Endothelial cell of umbilical vein (primary cell): ENCODE data around the gene FGD5. TPM values are rescaled to one million over a fixed set of nuclear protein-coding genes. Genes with fewer than 3 reads are reported as not detected.

ENCODE experiments used
- BruUV-seq: library from RNA; stranded (reverse); fragments of 400-500 nt; replicated peaks from 2 replicates; lab custom pipeline; 2021; lab: Mats Ljungman, UMichigan
- CTCF ChIA-PET: fragments of 300-600, 350-600 bp; sonication (Branson Sonifier 250); formaldehyde crosslinking; loops from one replicate; lab custom pipeline; 2021; ENCODE audit warnings: antibody characterized with exemption, inconsistent platforms; lab: Charles Lee
- POLR2A ChIA-PET: fragments of 300-600, 350-600 bp; sonication (Branson Sonifier 250); formaldehyde crosslinking; loops from one replicate; lab custom pipeline; 2021; ENCODE audit warnings: antibody characterized with exemption, inconsistent platforms; lab: Charles Lee
- DNase-seq: peaks from one replicate; pipeline ENCODE4 v3.0.0-alpha.2; 2011; ENCODE audit warnings: low read depth, low spot score
- FAIRE-seq: peaks from 2 replicates; lab custom pipeline; 2011; peaks lifted over from hg19 to GRCh38; lab: Jason Lieb, UNC
- H2AFZ ChIP-seq: 2 replicates; pipeline ENCODE4 v1.6.0; 2012; ENCODE audit warnings: low read depth, low read length, control low read depth, inconsistent platforms
- H3K27ac ChIP-seq: 2 replicates; pipeline ENCODE4 v1.5.1; 2011; ENCODE audit warnings: low read depth, mild to moderate bottlenecking, control low read depth, low read length, moderate library complexity; ENCODE audit not compliant: insufficient read depth
- H3K27me3 ChIP-seq, 2 experiments: 2 replicates each; pipeline versions ENCODE4 v1.6.0 to v1.6.1; 2011; ENCODE audit warnings: low read length in 2 of 2, mixed read lengths in 1 of 2; ENCODE audit not compliant: control insufficient read depth in 2 of 2, insufficient read depth in 2 of 2
- H3K36me3 ChIP-seq, 2 experiments: 2 replicates in 1 of 2; 3 replicates in 1 of 2; pipeline ENCODE4 v1.5.1; 2011; ENCODE audit warnings: low read length in 2 of 2, mild to moderate bottlenecking in 1 of 2, moderate library complexity in 1 of 2; ENCODE audit not compliant: control insufficient read depth in 2 of 2, insufficient read depth in 2 of 2; ENCODE audit errors: extremely low read depth in 1 of 2
- H3K4me1 ChIP-seq: 3 replicates; pipeline ENCODE4 v1.5.1; 2011; ENCODE audit warnings: mild to moderate bottlenecking, low read length; ENCODE audit not compliant: control insufficient read depth, insufficient read depth; ENCODE audit errors: extremely low read depth
- H3K4me2 ChIP-seq: 2 replicates; pipeline ENCODE4 v1.6.1; 2011; ENCODE audit warnings: low read length, control low read depth, mixed read lengths; ENCODE audit not compliant: insufficient read depth
- H3K4me3 ChIP-seq, 3 experiments: fragments of 200-600 bp in 1 of 3; sonication (generic), shearing (Covaris generic) in 1 of 3; replicated peaks in 1 of 3; 2 replicates each; pipeline ENCODE4 v1.5.1; 2011 to 2016; ENCODE audit warnings: control low read depth in 3 of 3, low read length in 3 of 3, mild to moderate bottlenecking in 2 of 3, inconsistent platforms in 1 of 3, low read depth in 1 of 3, moderate library complexity in 1 of 3; ENCODE audit not compliant: insufficient read depth in 1 of 3
- H3K79me2 ChIP-seq: 2 replicates; pipeline ENCODE4 v1.6.0; 2012; ENCODE audit warnings: low read length, inconsistent platforms; ENCODE audit not compliant: control insufficient read depth, insufficient read depth
- H3K9ac ChIP-seq: replicated peaks from 2 replicates; pipeline ENCODE3; 2011; ENCODE audit warnings: low read length, control low read depth; ENCODE audit not compliant: insufficient read depth; ENCODE audit errors: extremely low read depth
- H3K9me1 ChIP-seq: replicated peaks from 3 replicates; pipeline ENCODE4 v1.6.0; 2011; ENCODE audit warnings: mild to moderate bottlenecking, low read length; ENCODE audit not compliant: control insufficient read depth, insufficient read depth; ENCODE audit errors: extremely low read depth
- H3K9me3 ChIP-seq: replicated peaks from 2 replicates; pipeline ENCODE4 v1.5.1; 2012; ENCODE audit warnings: low read length, inconsistent platforms; ENCODE audit not compliant: control insufficient read depth, insufficient read depth
- H4K20me1 ChIP-seq: replicated peaks from 2 replicates; pipeline ENCODE3; 2011; ENCODE audit warnings: mild to moderate bottlenecking, low read length; ENCODE audit not compliant: control insufficient read depth, insufficient read depth; ENCODE audit errors: extremely low read depth
- CTCF ChIP-seq, 2 donors: IDR thresholded peaks; 1 replicate in 1 of 2; 2 replicates in 1 of 2; pipeline ENCODE4 v1.5.1; 2011; ENCODE audit warnings: low read length in 2 of 2, mild to moderate bottlenecking in 2 of 2, moderate library complexity in 2 of 2, control low read depth in 1 of 2, inconsistent platforms in 1 of 2, low read depth in 1 of 2; ENCODE audit not compliant: insufficient read depth in 1 of 2; ENCODE audit errors: extremely low read depth in 1 of 2
- EZH2 ChIP-seq: IDR thresholded peaks from 2 replicates; pipeline ENCODE4 v1.6.1; 2012; ENCODE audit warnings: borderline replicate concordance, low read depth, mild to moderate bottlenecking, moderate library complexity, low read length, inconsistent platforms; ENCODE audit not compliant: severe bottlenecking
- FOS ChIP-seq: IDR thresholded peaks from 2 replicates; pipeline ENCODE4 v1.6.1; 2011; ENCODE audit warnings: mild to moderate bottlenecking, low read length, moderate library complexity, borderline replicate concordance; ENCODE audit not compliant: insufficient read depth
- GATA2 ChIP-seq: IDR thresholded peaks from 2 replicates; pipeline ENCODE4 v1.7.0; 2011; ENCODE audit warnings: low read depth, mild to moderate bottlenecking, moderate library complexity, mixed read lengths, low read length; ENCODE audit not compliant: insufficient read length, insufficient read depth
- JUN ChIP-seq: IDR thresholded peaks from 2 replicates; pipeline ENCODE4 v1.6.1; 2011; ENCODE audit warnings: borderline replicate concordance, low read depth; ENCODE audit not compliant: insufficient read length, insufficient read depth
- MAX ChIP-seq: IDR thresholded peaks from 2 replicates; pipeline ENCODE4 v1.6.1; 2011; ENCODE audit not compliant: insufficient read depth, insufficient read length
- MYC ChIP-seq: IDR thresholded peaks from one replicate; pipeline ENCODE4 v1.6.1; 2011; ENCODE audit warnings: mild to moderate bottlenecking, low read depth, low read length
- POLR2A ChIP-seq: IDR thresholded peaks from 2 replicates; pipeline ENCODE4 v1.6.1; 2012; ENCODE audit warnings: low read depth, mild to moderate bottlenecking, control low read depth, low read length
- POLR2AphosphoS5 ChIP-seq: IDR thresholded peaks from 2 replicates; pipeline ENCODE4 v1.6.1; 2012; ENCODE audit warnings: low read depth, mild to moderate bottlenecking, control low read depth, low read length, moderate library complexity; ENCODE audit not compliant: insufficient read depth
- dilution Hi-C: fragments of 300-500 bp; cut with MboI; formaldehyde crosslinking; loops from one replicate; pipeline ENCODE4 v1.15.0; 2019; ENCODE audit warnings: low sequenced_read_pairs; ENCODE audit not compliant: extremely low pct_ligation_motif_present
- intact Hi-C: fragments of 100-400 bp; cut with micrococcal nuclease; formaldehyde crosslinking; loops from one replicate; pipeline ENCODE4 v1.10.0; 2022
- polyA plus RNA-seq, 4 experiments: library from polyadenylated mRNA; depleted of rRNA in 3 of 4; stranded (reverse) in 3 of 4; unstranded in 1 of 4; fragments of >200 nt; gene quantifications; 2 replicates each; pipeline versions ENCODE4 v1.2.1 to v1.2.3, GENCODE V29; 2011 to 2012; ENCODE audit warnings: missing spikeins in 1 of 4
- total RNA-seq: library from RNA; stranded (reverse); gene quantifications from 2 replicates; pipeline ENCODE4 v1.2.3, GENCODE V29; 2021

The FGD5 gene
- total and polyA plus RNA-seq, 2 donors (not counting 3 experiments of a cell fraction or from before 2014, with no cell fraction given): 49.6 to 134 TPM

- POLR2A ChIA-PET: no interaction called here
- no peaks in the 10 kb centered on the region for H3K27me3 ChIP-seq
- H2AFZ ChIP-seq: no peak overlapping the region
- H3K27ac ChIP-seq: no peak overlapping the region
- FAIRE-seq (no peak), DNase-seq (no peak)
- H3K4me1 ChIP-seq: peaks cover 13% of the 10 kb centered on the region
- peaks cover 13% of the 10 kb centered on the region for H3K79me2 ChIP-seq
- dilution Hi-C loops (no loop called here), intact Hi-C loops (loop anchor here (2.0 to 5.0 kb wide), 3 partner anchors 13 to 83 kb away; no protein-coding TSS in a partner anchor)
- BruUV-seq: no TSS peak
- no peaks in the 10 kb centered on the region for H4K20me1 ChIP-seq
- TF ChIP-seq FOS: no peak
- TF ChIP-seq GATA2: no peak
- no peak for TF ChIP-seq MYC
- TF ChIP-seq MAX: no peak
- no peak for TF ChIP-seq CTCF (IDR thresholded peaks at IDR 0.05; ENCODE audit: extremely low read depth in 1 of 2, insufficient read depth in 1 of 2, low read depth in 1 of 2, low read length in 2 of 2)
- TF ChIP-seq POLR2A: no peak
- no peak for TF ChIP-seq EZH2
- TF ChIP-seq JUN: no peak
- TF ChIP-seq POLR2AphosphoS5: no peak
- peaks cover 4 to 21% of the 10 kb centered on the region in 2 experiments for H3K36me3 ChIP-seq
- no peak overlapping the region for H3K9ac ChIP-seq
- no peaks in the 10 kb centered on the region for H3K9me3 ChIP-seq
- H3K4me3 ChIP-seq: no peak overlapping the region
- no peak overlapping the region for H3K4me2 ChIP-seq
- H3K9me1 ChIP-seq: no peaks in the 10 kb centered on the region
- CTCF ChIA-PET: interaction anchor here (1.2 to 1.8 kb wide), 7 partner anchors 8 to 95 kb away, joined by 3 to 8 read pairs (median 3); no protein-coding TSS in a partner anchor
Measured at GRCh38 chr3:14875411-14876175, 56.8 kb downstream of the FGD5 start.
